GM12801 (cell line): ENCODE measurements around the gene PTPN5.

Source experiments
- TF ChIP-seq, protein P1 (sequence below): IDR thresholded peaks from one replicate; pipeline ENCODE4 v1.5.1; 2011; ENCODE audit warnings: control low read depth; ENCODE audit not compliant: insufficient read length; ENCODE audit errors: extremely low read depth

Gene PTPN5

GRCh38 chr11:18736590-18737148, 54.9 kb downstream of the PTPN5 start:
- TF ChIP-seq, protein P1, sequence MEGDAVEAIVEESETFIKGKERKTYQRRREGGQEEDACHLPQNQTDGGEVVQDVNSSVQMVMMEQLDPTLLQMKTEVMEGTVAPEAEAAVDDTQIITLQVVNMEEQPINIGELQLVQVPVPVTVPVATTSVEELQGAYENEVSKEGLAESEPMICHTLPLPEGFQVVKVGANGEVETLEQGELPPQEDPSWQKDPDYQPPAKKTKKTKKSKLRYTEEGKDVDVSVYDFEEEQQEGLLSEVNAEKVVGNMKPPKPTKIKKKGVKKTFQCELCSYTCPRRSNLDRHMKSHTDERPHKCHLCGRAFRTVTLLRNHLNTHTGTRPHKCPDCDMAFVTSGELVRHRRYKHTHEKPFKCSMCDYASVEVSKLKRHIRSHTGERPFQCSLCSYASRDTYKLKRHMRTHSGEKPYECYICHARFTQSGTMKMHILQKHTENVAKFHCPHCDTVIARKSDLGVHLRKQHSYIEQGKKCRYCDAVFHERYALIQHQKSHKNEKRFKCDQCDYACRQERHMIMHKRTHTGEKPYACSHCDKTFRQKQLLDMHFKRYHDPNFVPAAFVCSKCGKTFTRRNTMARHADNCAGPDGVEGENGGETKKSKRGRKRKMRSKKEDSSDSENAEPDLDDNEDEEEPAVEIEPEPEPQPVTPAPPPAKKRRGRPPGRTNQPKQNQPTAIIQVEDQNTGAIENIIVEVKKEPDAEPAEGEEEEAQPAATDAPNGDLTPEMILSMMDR: no peak

DNA sequence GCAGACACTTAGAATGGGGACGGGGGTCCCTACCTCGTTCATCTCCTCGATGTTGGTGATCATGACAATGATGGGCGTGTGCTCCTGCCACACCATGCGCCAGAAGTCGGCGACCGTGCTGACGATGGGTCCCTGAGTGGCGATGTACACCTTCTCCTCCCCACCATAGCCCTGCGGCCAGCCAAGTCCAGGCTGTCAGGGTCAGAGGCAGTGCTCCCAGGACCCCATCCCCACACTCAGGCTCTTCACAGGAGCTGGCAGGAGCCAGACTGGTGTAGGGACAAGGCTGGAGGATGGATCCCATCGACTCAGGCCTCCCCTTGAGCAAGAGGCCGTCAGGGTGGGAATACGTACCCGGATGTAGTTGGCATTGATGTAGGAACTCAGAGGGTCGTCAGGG, 58.4 kb downstream of the PTPN5 start:
- TF ChIP-seq, protein P1: no peak

DNA sequence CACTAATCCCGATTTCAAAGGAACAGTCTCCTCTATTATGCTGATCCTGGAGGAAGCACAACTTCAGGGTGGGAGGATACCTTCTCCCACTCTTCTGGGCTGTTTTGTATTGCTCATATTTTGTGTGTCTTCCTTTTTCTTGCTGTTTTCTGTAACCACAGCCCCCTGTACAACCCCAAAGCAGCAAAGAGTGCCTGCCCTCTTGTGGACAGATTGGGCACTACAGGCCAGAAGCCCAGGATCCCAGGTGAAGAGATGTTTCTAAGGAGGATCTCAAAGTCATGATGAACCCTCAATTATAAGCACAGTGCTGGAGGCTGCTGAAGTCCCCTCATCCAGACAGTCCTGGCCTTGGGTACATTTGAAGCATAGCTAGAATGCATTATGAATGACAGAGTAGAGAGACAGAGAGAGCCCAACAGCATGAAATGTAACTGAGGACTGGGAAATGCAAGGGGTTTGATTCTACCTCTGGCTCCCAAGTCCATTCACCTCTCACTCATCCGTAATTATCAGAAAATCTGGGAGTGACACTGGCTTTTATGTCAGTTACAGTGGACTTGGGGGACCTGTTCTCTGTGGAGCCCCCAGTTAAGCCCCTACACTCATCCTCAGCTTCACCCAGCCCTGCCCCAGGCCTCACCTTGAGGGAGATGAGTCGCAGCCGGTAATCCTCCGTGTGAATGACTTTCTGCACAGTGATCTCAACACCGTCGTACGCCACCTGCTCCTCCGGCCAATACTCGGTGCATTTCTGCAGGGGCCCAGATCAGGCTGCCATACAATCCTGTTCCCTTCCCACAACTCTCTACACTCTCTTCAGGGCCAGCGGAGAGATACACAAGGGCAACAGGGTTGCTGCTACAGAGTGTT, 59.4 kb downstream of the PTPN5 start:
- TF ChIP-seq, protein P1: peak; percentile 86

- TF ChIP-seq, protein P1: no peak
Measured at GRCh38 chr11:18731441-18731840, 60.2 kb downstream of the PTPN5 start.

GRCh38 chr11:18730020-18730419, 61.6 kb downstream of the PTPN5 start:
- TF ChIP-seq, protein P1: no peak

DNA sequence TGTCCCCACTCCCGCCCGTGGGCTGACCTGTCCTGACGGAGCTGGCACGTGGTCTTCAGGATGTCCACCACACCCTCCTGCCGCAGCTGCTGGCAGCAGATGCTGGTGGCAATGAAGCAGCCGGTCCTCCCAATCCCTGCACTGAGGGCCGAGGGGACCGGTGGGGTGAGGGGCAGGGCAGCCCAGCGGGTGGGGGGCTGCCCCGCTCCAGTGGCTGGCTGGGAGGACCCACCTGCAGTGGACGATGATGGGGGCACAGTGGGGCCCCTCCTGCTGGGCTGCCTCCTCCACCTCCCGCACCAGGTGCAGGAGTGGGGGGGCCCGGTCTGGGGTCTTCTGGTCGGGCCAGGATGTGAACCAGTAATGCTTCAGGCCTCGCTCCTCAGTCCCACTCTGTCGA, 62.2 kb downstream of the PTPN5 start:
- TF ChIP-seq, protein P1: no peak

DNA sequence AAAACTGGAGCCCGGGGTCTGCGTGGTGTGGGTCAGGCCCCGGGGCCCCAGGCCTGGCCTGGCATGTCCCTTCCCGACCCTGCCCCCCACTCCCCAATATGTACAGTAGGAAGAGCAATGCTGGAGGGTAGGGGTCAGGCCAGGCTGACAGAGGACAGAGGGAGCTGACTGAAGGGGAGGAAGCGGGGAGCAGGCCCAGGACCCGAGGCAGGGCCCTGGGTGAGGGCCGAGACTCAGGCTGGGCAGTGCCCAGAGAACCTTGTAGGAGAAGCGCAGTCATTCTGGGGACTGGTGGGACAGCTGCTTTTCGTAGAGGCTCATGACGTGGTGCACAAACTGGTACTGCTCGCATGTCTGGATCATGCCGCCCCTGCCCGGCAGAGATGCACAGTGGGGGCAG, 62.9 kb downstream of the PTPN5 start:
- TF ChIP-seq, protein P1: no peak
